Panc1 (cell line): ENCODE data around the gene GATA5. TPM values are rescaled to one million over a fixed set of nuclear protein-coding genes. Genes with fewer than 3 reads are reported as not detected.

Experiments
- ATAC-seq: fragments of 200-7000 bp; cut with Tn5 transposase; 2 replicates; pipeline ENCODE4 v1.9.1; 2020; ENCODE audit warnings: mild to moderate bottlenecking, moderate library complexity
- BruUV-seq: library from RNA; stranded (reverse); fragments of 400-500 nt; replicated peaks from 2 replicates; lab custom pipeline; 2021; lab: Mats Ljungman, UMichigan
- CTCF ChIA-PET: fragments of 300-600 bp; sonication (Branson Sonifier 250); formaldehyde crosslinking; loops from one replicate; lab custom pipeline; 2022; ENCODE audit warnings: antibody characterized with exemption; lab: Charles Lee
- POLR2A ChIA-PET: fragments of 300-600 bp; sonication (Branson Sonifier 250); formaldehyde crosslinking; loops from one replicate; lab custom pipeline; 2022; ENCODE audit warnings: antibody characterized with exemption; lab: Charles Lee
- DNase-seq: peaks from one replicate; pipeline ENCODE4 v3.0.0-alpha.2; 2010; ENCODE audit warnings: low read depth, low spot score
- H3K27ac ChIP-seq: 2 replicates; pipeline ENCODE4 v1.5.1; 2011; ENCODE audit warnings: mild to moderate bottlenecking, low read length, inconsistent platforms
- H3K27me3 ChIP-seq: fragments of 200-500 bp; sonication (Bioruptor generic); 2 replicates; pipeline ENCODE4 v1.6.0; 2014; ENCODE audit warnings: low read length, inconsistent platforms; ENCODE audit not compliant: control insufficient read depth, insufficient read depth
- H3K36me3 ChIP-seq: fragments of 200-500 bp; sonication (Bioruptor generic); 2 replicates; pipeline ENCODE4 v1.5.1; 2014; ENCODE audit warnings: inconsistent platforms, mild to moderate bottlenecking, low read length, moderate library complexity; ENCODE audit not compliant: control insufficient read depth, insufficient read depth
- H3K4me1 ChIP-seq: 2 replicates; pipeline ENCODE4 v1.5.1; 2011; ENCODE audit warnings: inconsistent platforms, mild to moderate bottlenecking, low read length, moderate library complexity; ENCODE audit not compliant: control insufficient read depth, insufficient read depth
- H3K4me3 ChIP-seq, 2 experiments: 2 replicates each; pipeline ENCODE4 v1.5.1; 2011 to 2012; ENCODE audit warnings: low read depth in 2 of 2, low read length in 2 of 2, mild to moderate bottlenecking in 2 of 2, inconsistent platforms in 1 of 2, moderate library complexity in 1 of 2
- H3K9me3 ChIP-seq: fragments of 200-500 bp; sonication (Bioruptor generic); 2 replicates; pipeline ENCODE4 v1.5.1; 2014; ENCODE audit warnings: low read depth, mild to moderate bottlenecking, inconsistent platforms, low read length, moderate library complexity; ENCODE audit not compliant: control insufficient read depth, insufficient read depth
- CTCF ChIP-seq: fragments of 450-650 bp; IDR thresholded peaks from 2 replicates; pipeline ENCODE4 v1.5.1; 2017; ENCODE audit warnings: mild to moderate bottlenecking
- POLR2AphosphoS5 ChIP-seq: IDR thresholded peaks from 2 replicates; pipeline ENCODE4 v1.6.1; 2012; ENCODE audit warnings: mild to moderate bottlenecking, low read depth, low read length, moderate library complexity
- REST ChIP-seq, 2 experiments: IDR thresholded peaks; 2 replicates each; pipeline ENCODE4 v1.6.1; 2011 to 2012; ENCODE audit warnings: low read depth in 2 of 2, control low read depth in 1 of 2, low read length in 1 of 2, mild to moderate bottlenecking in 1 of 2, moderate library complexity in 1 of 2; ENCODE audit not compliant: insufficient read depth in 1 of 2
- SIN3A ChIP-seq: IDR thresholded peaks from 2 replicates; pipeline ENCODE4 v1.6.1; 2012; ENCODE audit warnings: low read depth, mild to moderate bottlenecking, low read length, moderate library complexity, borderline replicate concordance; ENCODE audit not compliant: insufficient read depth
- TCF7L2 ChIP-seq: IDR thresholded peaks from 2 replicates; pipeline ENCODE4 v1.6.1; 2011; ENCODE audit warnings: mild to moderate bottlenecking, low read depth, low read length, inconsistent platforms
- in situ Hi-C: cut with HindIII; loops from 2 replicates; pipeline ENCODE4 v1.10.0; 2016; ENCODE audit warnings: low sequenced_read_pairs, low pct_unique_long_range_greater_than_20kb
- intact Hi-C: fragments of 100-400 bp; cut with micrococcal nuclease; formaldehyde crosslinking; loops from one replicate; pipeline ENCODE4 v1.10.0; 2022; ENCODE audit not compliant: unreplicated experiment
- total RNA-seq: library from RNA; stranded (reverse); gene quantifications from one replicate; pipeline ENCODE4 v1.2.1, GENCODE V29; 2021; ENCODE audit not compliant: unreplicated experiment

The GATA5 gene
- total RNA-seq, 1 experiment from 2014 or later: 53.2 TPM

- Histone ChIP-seq H3K4me1 (peaks cover 22% of the 10 kb centered on the region), H3K36me3 (no peaks in the 10 kb centered on the region), H3K9me3 (no peaks in the 10 kb centered on the region), H3K27me3 (no peaks in the 10 kb centered on the region), H3K27ac (peak overlapping the region; percentile 77), H3K4me3 (no peak overlapping the region)
- ChIA-PET POLR2A (no interaction called here), CTCF (interaction anchor here (0.7 to 1.1 kb wide), 2 partner anchors 16 to 42 kb away, joined by 3 to 4 read pairs; no protein-coding TSS in a partner anchor)
- TF ChIP-seq TCF7L2: no peak
- no peak for TF ChIP-seq REST (IDR thresholded peaks at IDR 0.05; ENCODE audit: insufficient read depth in 1 of 2, low read depth in 2 of 2, low read length in 1 of 2)
- TF ChIP-seq POLR2AphosphoS5: no peak
- TF ChIP-seq SIN3A: no peak
- no peak for TF ChIP-seq CTCF
- DNase-seq (peak; percentile 35), ATAC-seq (peak; percentile 12)
- in situ Hi-C loops (no loop called here), intact Hi-C loops (loop anchor here (5.0 kb wide), 1 partner anchor 115 kb away; no protein-coding TSS in a partner anchor)
- no TSS peak for BruUV-seq
Observed at GRCh38 chr20:62501801-62502495, 26.2 kb upstream of the GATA5 start.

GRCh38 chr20:62500237-62500864, 24.6 kb upstream of the GATA5 start:
- Histone ChIP-seq H3K27ac (peak overlapping the region; percentile 84), H3K36me3 (no peaks in the 10 kb centered on the region), H3K4me1 (peaks cover 36% of the 10 kb centered on the region), H3K4me3 (no peak overlapping the region), H3K9me3 (no peaks in the 10 kb centered on the region), H3K27me3 (no peaks in the 10 kb centered on the region)
- TF ChIP-seq REST (IDR thresholded peaks at IDR 0.05; ENCODE audit: insufficient read depth in 1 of 2, low read depth in 2 of 2, low read length in 1 of 2) (no peak), SIN3A (no peak), CTCF (peak; percentile 97)
- in situ Hi-C loops: no loop called here
- ATAC-seq: peak; percentile 78
- DNase-seq: no peak
- ChIA-PET CTCF (interaction anchor here (0.6 to 1.7 kb wide), 17 partner anchors 8 to 1317 kb away, joined by 3 to 36 read pairs (median 4); no protein-coding TSS in a partner anchor), POLR2A (no interaction called here)
- BruUV-seq: no TSS peak
- intact Hi-C loops: loop anchor here (5.0 kb wide), 1 partner anchor 117 kb away; no protein-coding TSS in a partner anchor
